Body of pancreas (tissue), 4 donors: ENCODE measurements around the gene STX18. TPM values are rescaled to one million over a fixed set of nuclear protein-coding genes. Genes with fewer than 3 reads are reported as not detected.

ENCODE experiments used
- ATAC-seq: fragments of 150-250 bp; one replicate; pipeline ENCODE4 v1.9.1; 2016
- DNase-seq, 4 donors: peaks; one replicate each; pipeline ENCODE4 v3.0.0-alpha.2; 2019
- H3K27ac ChIP-seq, 4 donors: fragments of 200-600 bp; sonication (generic); 1 replicate in 3 of 4; 2 replicates in 1 of 4; pipeline versions ENCODE4 v1.5.1 to v1.6.1; 2016 to 2019; ENCODE audit warnings: mild to moderate bottlenecking in 1 of 4, mixed read lengths in 1 of 4, moderate library complexity in 1 of 4
- H3K27me3 ChIP-seq, 2 donors: fragments of 200-600 bp; sonication (generic); one replicate each; pipeline ENCODE4 v1.6.0; 2016; ENCODE audit warnings: mild to moderate bottlenecking in 1 of 2
- H3K36me3 ChIP-seq, 2 donors: fragments of 200-600 bp; sonication (generic); replicated peaks in 1 of 2; 2 replicates each; pipeline ENCODE4 v1.5.1; 2016; ENCODE audit warnings: low read depth in 2 of 2; ENCODE audit not compliant: insufficient read depth in 1 of 2
- H3K4me1 ChIP-seq: fragments of 200-600 bp; sonication (generic); one replicate; pipeline ENCODE4 v1.6.0; 2016
- H3K4me3 ChIP-seq, 2 donors: fragments of 200-600 bp; sonication (generic); 1 replicate in 1 of 2; 2 replicates in 1 of 2; pipeline ENCODE4 v1.5.1; 2016 to 2019
- H3K9me3 ChIP-seq, 3 donors: fragments of 200-600 bp; sonication (generic); 1 replicate in 2 of 3; 2 replicates in 1 of 3; pipeline ENCODE4 v1.5.1; 2016
- CTCF ChIP-seq, 7 experiments: fragments of 450-650 bp in 4 of 7; fragments of 200-600 bp in 3 of 7; sonication (generic) in 3 of 7; IDR thresholded peaks; one replicate each; pipeline ENCODE4 v1.5.1; 2016 to 2019; ENCODE audit warnings: antibody characterized with exemption in 7 of 7
- POLR2A ChIP-seq, 3 donors: fragments of 450-650 bp; IDR thresholded peaks; one replicate each; pipeline ENCODE4 v1.6.1; 2016; ENCODE audit warnings: antibody characterized with exemption in 3 of 3, mild to moderate bottlenecking in 2 of 3
- WGBS, 2 donors: methylation state at CpG; one replicate each; pipeline ENCODE4 v1.1.5; 2017; 5-methylcytosine and 5-hydroxymethylcytosine counted together
- intact Hi-C: fragments of 100-400 bp; cut with DNase I; formaldehyde crosslinking; loops from one replicate; pipeline ENCODE4 v1.15.1; 2023
- total RNA-seq, 2 donors: library from RNA; depleted of rRNA; stranded (reverse); fragments of >200 nt; gene quantifications; one replicate each; pipeline ENCODE4 v1.1.0, GENCODE V29; 2016

STX18 gene
- total RNA-seq, 2 donors from 2014 or later: 13.5 to 53.4 TPM

DNA sequence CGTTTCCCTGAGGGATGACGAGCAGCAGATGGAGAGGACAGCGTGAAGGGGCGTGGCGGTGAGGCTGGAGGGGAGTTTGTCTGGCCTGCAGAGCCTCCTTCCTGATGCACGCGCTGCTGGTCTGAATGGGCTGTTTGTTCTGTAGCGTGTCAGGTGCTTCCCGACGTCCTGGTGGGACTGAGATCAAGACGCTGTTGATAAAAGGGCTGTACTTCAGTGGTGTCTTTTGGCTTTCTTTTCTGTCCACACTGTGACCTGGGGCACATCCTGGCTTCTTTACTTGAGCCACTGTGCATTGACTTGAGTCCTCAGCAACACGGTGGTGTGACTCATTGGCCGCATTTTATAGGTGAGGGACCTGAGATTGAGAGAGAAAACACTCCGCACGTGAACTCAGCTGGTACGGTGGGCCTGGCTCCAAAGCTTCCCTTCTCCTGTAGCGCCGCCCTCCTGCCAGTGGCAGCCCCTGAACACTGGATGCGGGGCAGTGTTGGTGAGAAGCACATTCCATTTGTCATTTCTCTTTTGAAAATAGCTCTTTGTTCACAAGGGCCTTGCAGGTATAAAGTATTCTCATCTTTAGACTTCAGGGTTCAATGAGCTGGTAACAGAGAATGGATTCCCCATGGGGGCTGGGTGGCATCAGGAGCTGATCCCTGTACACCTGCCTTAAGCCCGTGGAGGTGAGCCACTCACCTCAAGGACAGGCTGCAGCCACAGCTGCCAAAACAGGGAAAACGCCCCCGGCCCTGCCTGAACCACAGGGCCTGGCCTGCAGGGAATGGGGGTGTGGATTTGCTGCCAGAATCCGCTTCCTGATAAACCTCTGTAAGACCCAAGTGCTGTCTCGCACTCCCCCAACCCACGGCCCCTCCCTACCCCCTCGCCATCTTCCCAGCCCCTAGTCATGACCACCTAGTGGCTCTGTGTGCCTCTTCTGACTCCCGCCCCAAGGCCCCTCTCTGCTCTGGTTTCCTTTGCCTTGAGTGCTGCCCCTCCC lies 125.7 kb downstream of the STX18 start:
- no peaks in the 10 kb centered on the region for H3K9me3 ChIP-seq
- H3K4me1 ChIP-seq: no peaks in the 10 kb centered on the region
- ATAC-seq (no peak), DNase-seq (no peak)
- no peak for TF ChIP-seq CTCF (IDR thresholded peaks at IDR 0.05)
- TF ChIP-seq POLR2A (IDR thresholded peaks at IDR 0.05): no peak
- no peaks in the 10 kb centered on the region for H3K27me3 ChIP-seq
- no peak overlapping the region for H3K4me3 ChIP-seq
- WGBS, 2 donors: 90 to 93% methylated on average over 16 to 27 of the region's 27 CpGs
- H3K27ac ChIP-seq: no peak overlapping the region
- intact Hi-C loops: no loop called here
- H3K36me3 ChIP-seq: peaks cover 0 to 24% of the 10 kb centered on the region in 2 donors

GRCh38 chr4:4415107-4415805 lies 126.6 kb downstream of the STX18 start:
- ATAC-seq: no peak
- TF ChIP-seq POLR2A (IDR thresholded peaks at IDR 0.05): no peak
- TF ChIP-seq CTCF (IDR thresholded peaks at IDR 0.05): no peak
- no peak for DNase-seq
- no peaks in the 10 kb centered on the region for H3K27me3 ChIP-seq
- H3K4me3 ChIP-seq: no peak overlapping the region
- peaks cover 0 to 18% of the 10 kb centered on the region in 2 donors for H3K36me3 ChIP-seq
- intact Hi-C loops: no loop called here
- WGBS, 2 donors: 97 to 100% methylated on average over 6 to 17 of the region's 19 CpGs
- H3K4me1 ChIP-seq: no peaks in the 10 kb centered on the region
- H3K27ac ChIP-seq: no peak overlapping the region
- H3K9me3 ChIP-seq: no peaks in the 10 kb centered on the region

DNA sequence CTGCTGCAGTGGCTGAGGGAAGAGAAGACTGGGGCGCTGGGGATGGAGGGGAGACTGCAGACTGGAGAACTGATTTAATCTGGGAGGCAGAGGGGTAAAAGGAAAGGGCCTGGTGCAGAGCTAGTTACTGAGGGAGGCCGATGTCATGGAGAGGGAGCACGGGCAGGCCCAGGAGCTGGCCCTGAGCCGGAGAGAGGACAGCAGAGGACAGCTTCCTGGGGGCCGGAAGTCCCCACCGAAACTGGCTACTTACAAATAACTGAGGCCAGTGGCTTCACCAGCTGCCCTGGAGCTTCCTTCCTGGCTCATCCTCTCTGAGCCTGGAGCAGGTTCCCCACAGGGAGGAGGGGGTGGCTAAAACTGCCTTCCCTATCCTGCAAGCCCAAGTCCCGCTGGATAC lies 128.0 kb downstream of the STX18 start:
- Histone ChIP-seq H3K4me1 (no peaks in the 10 kb centered on the region), H3K4me3 (no peak overlapping the region), H3K36me3 (peaks cover 0 to 4% of the 10 kb centered on the region in 2 donors), H3K27me3 (no peaks in the 10 kb centered on the region), H3K27ac (no peak overlapping the region), H3K9me3 (no peaks in the 10 kb centered on the region)
- 80 to 81% methylated on average over 6 to 7 of the region's 7 CpGs for WGBS, 2 donors
- ATAC-seq (no peak), DNase-seq (no peak)
- TF ChIP-seq POLR2A (IDR thresholded peaks at IDR 0.05) (no peak), CTCF (IDR thresholded peaks at IDR 0.05) (no peak)
- intact Hi-C loops: no loop called here

DNA sequence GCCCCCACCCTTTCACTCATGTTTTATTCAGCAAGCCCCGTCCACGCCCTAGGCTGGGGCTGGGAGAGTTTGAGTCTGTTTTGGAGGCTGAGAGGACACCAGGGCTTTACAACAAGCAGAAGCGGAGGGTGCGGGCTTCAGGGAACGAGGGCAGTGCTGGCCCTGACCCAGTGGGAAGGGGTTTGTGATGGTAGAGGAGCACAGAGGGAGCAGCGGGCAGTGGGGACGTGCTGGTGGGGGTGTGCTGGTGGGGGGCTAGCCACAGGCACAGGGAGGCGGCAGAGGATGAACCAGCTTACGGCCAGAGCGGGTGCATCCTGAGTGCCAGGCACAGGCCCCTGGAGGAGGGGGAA lies 128.5 kb downstream of the STX18 start:
- peaks cover 0 to 2% of the 10 kb centered on the region in 2 donors for H3K36me3 ChIP-seq
- 80 to 91% methylated on average over 8 to 9 of the region's 10 CpGs for WGBS, 2 donors
- H3K9me3 ChIP-seq: no peaks in the 10 kb centered on the region
- intact Hi-C loops: no loop called here
- H3K4me3 ChIP-seq: no peak overlapping the region
- no peaks in the 10 kb centered on the region for H3K27me3 ChIP-seq
- TF ChIP-seq CTCF (IDR thresholded peaks at IDR 0.05) (no peak), POLR2A (IDR thresholded peaks at IDR 0.05) (no peak)
- no peak for ATAC-seq
- no peak for DNase-seq
- H3K27ac ChIP-seq: no peak overlapping the region
- no peaks in the 10 kb centered on the region for H3K4me1 ChIP-seq
